Measurements from ENCODE around the gene ADCY4. TPM values are rescaled to one million over a fixed set of nuclear protein-coding genes. Genes with fewer than 3 reads are reported as not detected.
A peak's percentile ranks its signal among the peaks of the same experiment; 100 is the strongest.

Gene ADCY4
- total RNA-seq, 1 experiment from 2014 or later, result 0.86 TPM

- Histone ChIP-seq H3K27me3 (ENCODE audit: insufficient read depth, low read length) (no peaks in the 10 kb centered on the region), H3K36me3 (ENCODE audit: control insufficient read depth in 1 of 2, insufficient read depth in 2 of 2, low read length in 2 of 2) (no peaks in the 10 kb centered on the region), H3K9me3 (ENCODE audit: control insufficient read depth in 1 of 2, insufficient read depth in 1 of 2, low read depth in 1 of 2, low read length in 2 of 2) (no peaks in the 10 kb centered on the region), H3K4me3 (replicated peaks in 1 of 2; ENCODE audit: low read depth in 1 of 2, low read length in 2 of 2) (peak overlapping the region; percentile 55 to 64; a peak in 2 of 4 replicates), H3K4me2 (ENCODE audit: low read length) (peak overlapping the region; percentile 97), H4K20me1 (ENCODE audit: insufficient read depth) (no peaks in the 10 kb centered on the region), H3K9me2 (ENCODE audit: insufficient read depth) (no peaks in the 10 kb centered on the region), H3K9ac (ENCODE audit: low read length) (no peak overlapping the region), H3K4me1 (ENCODE audit: control insufficient read depth in 1 of 2, insufficient read depth in 2 of 2, low read length in 2 of 2) (peaks cover 15 to 33% of the 10 kb centered on the region in 2 experiments), H2AFZ (ENCODE audit: low read depth, low read length, poor library complexity, severe bottlenecking) (no peak overlapping the region), H3K27ac (ENCODE audit: low read depth, low read length) (peak overlapping the region; percentile 32; the same call in 1 of the 2 replicates), H3K79me2 (ENCODE audit: insufficient read depth, low read length) (no peaks in the 10 kb centered on the region)
- TF ChIP-seq JUND (IDR thresholded peaks at IDR 0.05) (no peak), RAD21 (IDR thresholded peaks at IDR 0.05; ENCODE audit: low read depth) (no peak)
- RAD21 ChIA-PET (ENCODE audit: low non-redundant PET in 1 of 2, low total read pairs in 2 of 2, uncharacterized antibody in 2 of 2, unreplicated experiment in 2 of 2), result no interaction called here
- intact Hi-C loops (cut with micrococcal nuclease), result no loop called here
- CTCF ChIA-PET, result no interaction called here
- no peak for DNase-seq (ENCODE audit: low read depth, low spot score)
- no peak for ATAC-seq
- POLR2A ChIA-PET, result no interaction called here
- no TSS peak for BruUV-seq (replicated peaks)
Measured at GRCh38 chr14:24368562-24369252, 33.8 kb upstream of the ADCY4 start.

DNA sequence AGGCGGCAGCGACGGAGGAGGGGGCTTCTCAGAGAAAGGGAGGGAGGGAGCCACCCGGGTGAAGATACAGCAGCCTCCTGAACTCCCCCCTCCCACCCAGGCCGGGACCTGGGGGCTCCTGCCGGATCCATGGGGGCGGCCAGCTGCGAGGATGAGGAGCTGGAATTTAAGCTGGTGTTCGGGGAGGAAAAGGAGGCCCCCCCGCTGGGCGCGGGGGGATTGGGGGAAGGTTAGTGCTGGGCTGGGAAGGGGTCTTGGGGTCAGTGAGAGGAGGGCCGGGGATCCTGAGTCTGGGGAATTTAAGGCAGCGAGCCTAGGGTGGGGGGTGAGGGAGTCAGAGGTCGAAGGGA is 33.3 kb upstream of the ADCY4 start:
- Histone ChIP-seq H4K20me1 (ENCODE audit: insufficient read depth) (no peaks in the 10 kb centered on the region), H3K9ac (ENCODE audit: low read length) (no peak overlapping the region), H3K79me2 (ENCODE audit: insufficient read depth, low read length) (no peaks in the 10 kb centered on the region), H3K9me2 (ENCODE audit: insufficient read depth) (no peaks in the 10 kb centered on the region), H3K4me2 (ENCODE audit: low read length) (peak overlapping the region; percentile 97), H3K27ac (ENCODE audit: low read depth, low read length) (peak overlapping the region; percentile 51; the same call in 1 of the 2 replicates), H3K27me3 (ENCODE audit: insufficient read depth, low read length) (no peaks in the 10 kb centered on the region), H3K36me3 (ENCODE audit: control insufficient read depth in 1 of 2, insufficient read depth in 2 of 2, low read length in 2 of 2) (no peaks in the 10 kb centered on the region), H3K4me3 (replicated peaks in 1 of 2; ENCODE audit: low read depth in 1 of 2, low read length in 2 of 2) (peak overlapping the region; percentile 55 to 64), H2AFZ (ENCODE audit: low read depth, low read length, poor library complexity, severe bottlenecking) (no peak overlapping the region), H3K9me3 (ENCODE audit: control insufficient read depth in 1 of 2, insufficient read depth in 1 of 2, low read depth in 1 of 2, low read length in 2 of 2) (no peaks in the 10 kb centered on the region), H3K4me1 (ENCODE audit: control insufficient read depth in 1 of 2, insufficient read depth in 2 of 2, low read length in 2 of 2) (peaks cover 15 to 33% of the 10 kb centered on the region in 2 experiments)
- POLR2A ChIA-PET, result no interaction called here
- TF ChIP-seq REST (IDR thresholded peaks at IDR 0.05; ENCODE audit: low read depth), result no peak
- TF ChIP-seq TCF7L2 (IDR thresholded peaks at IDR 0.05; ENCODE audit: borderline replicate concordance, extremely low read depth, insufficient read depth, insufficient read length), result peak; percentile 18
- TF ChIP-seq ELF1 (IDR thresholded peaks at IDR 0.05; ENCODE audit: borderline replicate concordance, low read depth), result no peak
- no peak for ATAC-seq
- RAD21 ChIA-PET (ENCODE audit: low non-redundant PET in 1 of 2, low total read pairs in 2 of 2, uncharacterized antibody in 2 of 2, unreplicated experiment in 2 of 2), result no interaction called here
- no TSS peak for BruUV-seq (replicated peaks)
- CTCF ChIA-PET, result no interaction called here
- no peak for DNase-seq (ENCODE audit: low read depth, low spot score)
- intact Hi-C loops (cut with micrococcal nuclease), result no loop called here
